ENCODE results near the gene FOXP1.

DNA sequence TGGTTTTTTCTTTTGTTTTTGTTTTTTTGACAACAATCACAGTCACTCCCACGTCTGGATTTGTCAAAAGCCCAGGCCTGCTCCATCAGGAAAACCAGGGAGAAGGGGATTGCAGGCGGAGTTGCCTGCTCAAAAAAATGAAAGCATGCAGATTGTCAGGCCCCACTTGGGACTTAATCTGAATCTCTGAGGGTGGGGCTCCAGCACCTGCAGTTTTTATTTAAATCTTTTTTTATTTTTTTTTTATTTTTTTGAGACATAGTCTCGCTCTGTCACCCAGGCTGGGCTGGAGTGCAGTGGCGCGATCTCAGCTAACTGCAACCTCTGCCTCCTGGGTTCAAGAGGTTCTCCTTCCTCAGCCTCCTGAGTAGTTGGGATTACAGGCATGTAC is 140.9 kb downstream of the FOXP1 start:
- TF ChIP-seq CTCF (IDR thresholded peaks at IDR 0.05) (no peak), POLR2AphosphoS5 (IDR thresholded peaks at IDR 0.05; ENCODE audit: insufficient read depth in 1 of 2, low read depth in 1 of 2) (no peak)
